Lung (tissue), 12 donors: ENCODE data around the gene SLC23A3. TPM values are rescaled to one million over a fixed set of nuclear protein-coding genes. Genes with fewer than 3 reads are reported as not detected.
"Not testable (repeated sequence)": the region's sequence is repeated elsewhere in the genome, so short reads cannot be mapped to it uniquely, and the experiment has no call there.

Experiments used
- ATAC-seq: fragments of 200-7000 bp; cut with Tn5 transposase; one replicate; pipeline ENCODE4 v1.9.1; 2020; ENCODE audit warnings: moderate number of reproducible peaks; ENCODE audit not compliant: insufficient read depth, low FRiP score
- DNase-seq, 3 donors: peaks; one replicate each; pipeline ENCODE4 v3.0.0-alpha.2; 2013 to 2017
- H3K27ac ChIP-seq, 2 donors: one replicate each; pipeline ENCODE4 v1.5.1; 2013; ENCODE audit warnings: mild to moderate bottlenecking in 2 of 2, moderate library complexity in 2 of 2, control low read depth in 1 of 2, inconsistent platforms in 1 of 2, low read depth in 1 of 2, low read length in 1 of 2
- H3K27me3 ChIP-seq, 3 donors: one replicate each; pipeline ENCODE4 v1.5.1; 2013; ENCODE audit warnings: low read length in 2 of 3; ENCODE audit not compliant: control insufficient read depth in 3 of 3, insufficient read depth in 3 of 3
- H3K36me3 ChIP-seq, 4 donors: one replicate each; pipeline ENCODE4 v1.5.1; 2013; ENCODE audit warnings: low read length in 4 of 4, mild to moderate bottlenecking in 1 of 4, moderate library complexity in 1 of 4; ENCODE audit not compliant: control insufficient read depth in 4 of 4, insufficient read depth in 4 of 4
- H3K4me1 ChIP-seq, 5 donors: one replicate each; pipeline ENCODE4 v1.5.1; 2013; ENCODE audit warnings: low read length in 5 of 5, mild to moderate bottlenecking in 2 of 5, moderate library complexity in 1 of 5; ENCODE audit not compliant: control insufficient read depth in 5 of 5, insufficient read depth in 5 of 5
- H3K4me3 ChIP-seq: one replicate; pipeline ENCODE4 v1.5.1; 2013; ENCODE audit warnings: mild to moderate bottlenecking, control low read depth, moderate library complexity
- H3K9ac ChIP-seq, 2 donors: one replicate each; pipeline ENCODE4 v1.5.1; 2013; ENCODE audit warnings: low read length in 2 of 2, control low read depth in 1 of 2; ENCODE audit not compliant: insufficient read depth in 1 of 2
- H3K9me3 ChIP-seq, 4 donors: one replicate each; pipeline ENCODE4 v1.5.1; 2013; ENCODE audit warnings: low read length in 3 of 4, mild to moderate bottlenecking in 1 of 4, moderate library complexity in 1 of 4; ENCODE audit not compliant: control insufficient read depth in 4 of 4, insufficient read depth in 3 of 4
- CTCF ChIP-seq: IDR thresholded peaks from 2 replicates; pipeline ENCODE4 v1.5.1; 2012; ENCODE audit warnings: mild to moderate bottlenecking; ENCODE audit errors: control extremely low read depth, extremely low read depth
- whole genome bisulfite sequencing, 2 donors: extraction: QIAGEN DNeasy Blood & Tissue Kit; methylation state at CpG; one replicate each; pipeline ENCODE4 v1.1.7; 2013; 5-methylcytosine and 5-hydroxymethylcytosine counted together
- polyA plus RNA-seq, 2 donors: library from polyadenylated mRNA; stranded (reverse); fragments of 200-250 nt; gene quantifications; one replicate each; pipeline ENCODE4 v1.2.1, GENCODE V29; 2013
- total RNA-seq, 2 donors: library from RNA; depleted of rRNA in 1 of 2; stranded (reverse); fragments of >200 nt in 1 of 2; gene quantifications; one replicate each; pipeline ENCODE4 v1.2.1, GENCODE V29; 2014 to 2021
- donor health status: control.
- donor health status: control.
- donor health status: Bipolar disorder and iron deficiency.
- donor health status: healthy.
- donor health status: DM: yes; HTN: yes; CAD: no.

The SLC23A3 gene
- total and polyA plus RNA-seq, 4 donors, result 0.80 to 2.5 (median 1.9) TPM

- Histone ChIP-seq H3K27ac (no peak overlapping the region), H3K9ac (no peak overlapping the region), H3K36me3 (peaks cover 3 to 15% (median 13%) of the 10 kb centered on the region in 4 donors), H3K27me3 (no peaks in the 10 kb centered on the region), H3K4me3 (no peak overlapping the region), H3K4me1 (peaks cover 0 to 22% (median 12%) of the 10 kb centered on the region in 5 donors), H3K9me3 (no peaks in the 10 kb centered on the region)
- no peak for TF ChIP-seq CTCF
- ATAC-seq (no peak), DNase-seq (no peak)
- 86 to 91% methylated on average over 5 of the region's 5 CpGs for WGBS, 2 donors
Observed at GRCh38 chr2:219205165-219205538, 35.3 kb upstream of the SLC23A3 start.

- H3K4me1 ChIP-seq, result peaks cover 0 to 22% (median 12%) of the 10 kb centered on the region in 5 donors
- no peak overlapping the region for H3K27ac ChIP-seq
- ATAC-seq (no peak), DNase-seq (no peak)
- peaks cover 0 to 12% (median 10%) of the 10 kb centered on the region in 4 donors for H3K36me3 ChIP-seq
- WGBS, 2 donors, result 91 to 95% methylated on average over 7 of the region's 7 CpGs
- no peak for TF ChIP-seq CTCF
- no peak overlapping the region for H3K9ac ChIP-seq
- no peaks in the 10 kb centered on the region for H3K9me3 ChIP-seq
- no peaks in the 10 kb centered on the region for H3K27me3 ChIP-seq
- H3K4me3 ChIP-seq, result no peak overlapping the region
Observed at GRCh38 chr2:219204425-219205164, 34.8 kb upstream of the SLC23A3 start.

- not testable (repeated sequence) for H3K4me1 ChIP-seq, ATAC-seq, H3K36me3 ChIP-seq, H3K27me3 ChIP-seq, H3K4me3 ChIP-seq, H3K9ac ChIP-seq, H3K27ac ChIP-seq, H3K9me3 ChIP-seq, DNase-seq
- WGBS, 2 donors, result 88% methylated on average over 16 to 21 of the region's 21 CpGs
Observed at GRCh38 chr2:219201331-219201730, 31.5 kb upstream of the SLC23A3 start.

GRCh38 chr2:219200502-219201326 lies 30.9 kb upstream of the SLC23A3 start:
- not testable (repeated sequence) for ATAC-seq, H3K9ac ChIP-seq, H3K27ac ChIP-seq, H3K27me3 ChIP-seq, H3K4me1 ChIP-seq, H3K4me3 ChIP-seq, H3K36me3 ChIP-seq, DNase-seq, H3K9me3 ChIP-seq
- WGBS, 2 donors, result 85 to 86% methylated on average over 24 to 25 of the region's 26 CpGs
